ENCODE results near the gene UBIAD1. TPM values are rescaled to one million over a fixed set of nuclear protein-coding genes. Genes with fewer than 3 reads are reported as not detected.

Gene UBIAD1
- total and polyA plus RNA-seq, 10 of the 15 experiments (the other 5 are each of a cell fraction or from before 2014, with no cell fraction given), result 4.5 to 23.8 (median 16.0) TPM

- Histone ChIP-seq H3K79me2 (ENCODE audit: control insufficient read depth, insufficient read depth, low read length) (peaks cover 3% of the 10 kb centered on the region), H3K27me3 (replicated peaks in 1 of 2; ENCODE audit: control insufficient read depth in 2 of 2, insufficient read depth in 2 of 2, low read length in 1 of 2) (no peaks in the 10 kb centered on the region), H3K9ac (ENCODE audit: control insufficient read depth, insufficient read depth, low read length) (no peak overlapping the region), H3K4me3 (no peak overlapping the region), H3K4me2 (ENCODE audit: control insufficient read depth, insufficient read depth) (no peak overlapping the region), H2AFZ (ENCODE audit: control insufficient read depth, low read depth, low read length) (no peak overlapping the region), H3K4me1 (ENCODE audit: control insufficient read depth, insufficient read depth, low read length) (no peaks in the 10 kb centered on the region), H3K36me3 (ENCODE audit: control insufficient read depth in 2 of 2, insufficient read depth in 2 of 2, low read length in 1 of 2) (peaks cover 21 to 27% of the 10 kb centered on the region in 2 experiments), H3K27ac (ENCODE audit: control insufficient read depth, insufficient read depth) (no peak overlapping the region), H3K9me3 (replicated peaks; ENCODE audit: control insufficient read depth, insufficient read depth, low read length) (no peaks in the 10 kb centered on the region), H4K20me1 (ENCODE audit: control insufficient read depth, insufficient read depth) (no peaks in the 10 kb centered on the region; the same call in 1 of the 2 replicates)
- CTCF ChIA-PET, result interaction anchor here (0.6 to 2.4 kb wide), 2 partner anchors 13 to 480 kb away, joined by 4 to 10 read pairs; partner anchors contain the start of gene AGTRAP
- no TSS peak for BruUV-seq (replicated peaks)
- ATAC-seq (no peak), FAIRE-seq (no peak), DNase-seq (ENCODE audit: low read depth, low spot score) (no peak)
- POLR2A ChIA-PET, result no interaction called here
- RAD21 ChIA-PET (ENCODE audit: unreplicated experiment), result no interaction called here
- WGBS (ENCODE audit: insufficient coverage, insufficient replicate concordance, low lambda C conversion rate, missing lambda C conversion rate), result 94% methylated on average over 1 of the region's 1 CpG
- intact Hi-C loops (cut with micrococcal nuclease; ENCODE audit: unreplicated experiment) (no loop called here), in situ Hi-C loops (cut with MboI) (no loop called here)
- SMC1A ChIA-PET (ENCODE audit: uncharacterized antibody, unreplicated experiment), result no interaction called here
- TF ChIP-seq ASH2L (IDR thresholded peaks at IDR 0.05; ENCODE audit: borderline replicate concordance, low read depth), result no peak
- no peak for TF ChIP-seq CBX5 (IDR thresholded peaks at IDR 0.05; ENCODE audit: low read depth)
- TF ChIP-seq CEBPB (IDR thresholded peaks at IDR 0.05; ENCODE audit: borderline replicate concordance in 1 of 2, low read depth in 2 of 2, low read length in 2 of 2), result no peak
- no peak for TF ChIP-seq SMAD5 (IDR thresholded peaks at IDR 0.05; ENCODE audit: low read depth)
- no peak for TF ChIP-seq PAX5 (IDR thresholded peaks at IDR 0.05; ENCODE audit: borderline replicate concordance, low read depth, low read length)
- TF ChIP-seq, protein P1, sequence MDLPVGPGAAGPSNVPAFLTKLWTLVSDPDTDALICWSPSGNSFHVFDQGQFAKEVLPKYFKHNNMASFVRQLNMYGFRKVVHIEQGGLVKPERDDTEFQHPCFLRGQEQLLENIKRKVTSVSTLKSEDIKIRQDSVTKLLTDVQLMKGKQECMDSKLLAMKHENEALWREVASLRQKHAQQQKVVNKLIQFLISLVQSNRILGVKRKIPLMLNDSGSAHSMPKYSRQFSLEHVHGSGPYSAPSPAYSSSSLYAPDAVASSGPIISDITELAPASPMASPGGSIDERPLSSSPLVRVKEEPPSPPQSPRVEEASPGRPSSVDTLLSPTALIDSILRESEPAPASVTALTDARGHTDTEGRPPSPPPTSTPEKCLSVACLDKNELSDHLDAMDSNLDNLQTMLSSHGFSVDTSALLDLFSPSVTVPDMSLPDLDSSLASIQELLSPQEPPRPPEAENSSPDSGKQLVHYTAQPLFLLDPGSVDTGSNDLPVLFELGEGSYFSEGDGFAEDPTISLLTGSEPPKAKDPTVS (IDR thresholded peaks at IDR 0.05; ENCODE audit: low read depth, low read length), result no peak
- no peak for TF ChIP-seq TARDBP (IDR thresholded peaks at IDR 0.05; ENCODE audit: borderline replicate concordance)
- no peak for TF ChIP-seq NBN (IDR thresholded peaks at IDR 0.05)
- no peak for TF ChIP-seq MTA2 (IDR thresholded peaks at IDR 0.05; ENCODE audit: low read depth)
- TF ChIP-seq ZNF592 (IDR thresholded peaks at IDR 0.05), result no peak
- TF ChIP-seq BCL3 (IDR thresholded peaks at IDR 0.05; ENCODE audit: borderline replicate concordance, insufficient read depth, low read depth, low read length, poor library complexity, severe bottlenecking), result no peak
- TF ChIP-seq, protein P2, sequence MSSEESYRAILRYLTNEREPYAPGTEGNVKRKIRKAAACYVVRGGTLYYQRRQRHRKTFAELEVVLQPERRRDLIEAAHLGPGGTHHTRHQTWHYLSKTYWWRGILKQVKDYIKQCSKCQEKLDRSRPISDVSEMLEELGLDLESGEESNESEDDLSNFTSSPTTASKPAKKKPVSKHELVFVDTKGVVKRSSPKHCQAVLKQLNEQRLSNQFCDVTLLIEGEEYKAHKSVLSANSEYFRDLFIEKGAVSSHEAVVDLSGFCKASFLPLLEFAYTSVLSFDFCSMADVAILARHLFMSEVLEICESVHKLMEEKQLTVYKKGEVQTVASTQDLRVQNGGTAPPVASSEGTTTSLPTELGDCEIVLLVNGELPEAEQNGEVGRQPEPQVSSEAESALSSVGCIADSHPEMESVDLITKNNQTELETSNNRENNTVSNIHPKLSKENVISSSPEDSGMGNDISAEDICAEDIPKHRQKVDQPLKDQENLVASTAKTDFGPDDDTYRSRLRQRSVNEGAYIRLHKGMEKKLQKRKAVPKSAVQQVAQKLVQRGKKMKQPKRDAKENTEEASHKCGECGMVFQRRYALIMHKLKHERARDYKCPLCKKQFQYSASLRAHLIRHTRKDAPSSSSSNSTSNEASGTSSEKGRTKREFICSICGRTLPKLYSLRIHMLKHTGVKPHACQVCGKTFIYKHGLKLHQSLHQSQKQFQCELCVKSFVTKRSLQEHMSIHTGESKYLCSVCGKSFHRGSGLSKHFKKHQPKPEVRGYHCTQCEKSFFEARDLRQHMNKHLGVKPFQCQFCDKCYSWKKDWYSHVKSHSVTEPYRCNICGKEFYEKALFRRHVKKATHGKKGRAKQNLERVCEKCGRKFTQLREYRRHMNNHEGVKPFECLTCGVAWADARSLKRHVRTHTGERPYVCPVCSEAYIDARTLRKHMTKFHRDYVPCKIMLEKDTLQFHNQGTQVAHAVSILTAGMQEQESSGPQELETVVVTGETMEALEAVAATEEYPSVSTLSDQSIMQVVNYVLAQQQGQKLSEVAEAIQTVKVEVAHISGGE (CRISPR knock-in tag; IDR thresholded peaks at IDR 0.05), result no peak
- no peak for TF ChIP-seq FOS (IDR thresholded peaks at IDR 0.05; ENCODE audit: borderline replicate concordance, extremely low read depth, insufficient read length)
- no peak for TF ChIP-seq MYC (IDR thresholded peaks at IDR 0.05; ENCODE audit: insufficient read depth, insufficient read length, insufficient replicate concordance, low read length, severe bottlenecking)
Observed at GRCh38 chr1:11256299-11256698, 16.7 kb upstream of the UBIAD1 start.

All from GM12878 (cell line).